Lower leg skin (tissue), 3 donors: ENCODE results near the gene IRF1.
"Not testable (repeated sequence)": the region's sequence is repeated elsewhere in the genome, so short reads cannot be mapped to it uniquely, and the experiment has no call there.

ENCODE experiments used
- POLR2A ChIP-seq, 2 donors: fragments of 450-650 bp; IDR thresholded peaks; one replicate each; pipeline ENCODE4 v1.6.1; 2016 to 2017; ENCODE audit warnings: antibody characterized with exemption in 2 of 2, mild to moderate bottlenecking in 1 of 2, moderate library complexity in 1 of 2
- TF ChIP-seq, protein P1 (sequence below), 3 donors: fragments of 450-650 bp; IDR thresholded peaks; one replicate each; pipeline ENCODE4 v1.5.1; 2016; ENCODE audit warnings: antibody characterized with exemption in 3 of 3, mild to moderate bottlenecking in 3 of 3, moderate library complexity in 2 of 3

DNA sequence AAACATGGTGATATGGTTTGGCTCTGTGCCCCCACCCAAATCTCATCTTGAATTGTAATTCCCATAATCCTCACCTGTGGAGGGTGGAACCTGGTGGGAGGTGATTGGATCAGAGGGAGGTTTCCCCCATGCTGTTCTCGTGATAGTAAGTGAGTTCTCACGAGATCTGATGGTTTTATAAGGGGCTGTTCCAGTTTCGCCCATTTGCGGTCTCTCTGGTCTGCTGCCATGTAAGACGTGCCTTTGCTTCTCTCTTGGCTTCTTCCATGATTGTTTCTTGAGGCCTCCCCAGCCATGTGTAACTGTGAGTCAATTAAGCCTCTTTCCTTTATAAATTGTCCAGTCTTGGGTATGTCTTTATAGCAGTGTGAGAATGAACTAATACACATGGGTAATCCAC is 34.3 kb upstream of the IRF1 start:
- TF ChIP-seq, protein P1, sequence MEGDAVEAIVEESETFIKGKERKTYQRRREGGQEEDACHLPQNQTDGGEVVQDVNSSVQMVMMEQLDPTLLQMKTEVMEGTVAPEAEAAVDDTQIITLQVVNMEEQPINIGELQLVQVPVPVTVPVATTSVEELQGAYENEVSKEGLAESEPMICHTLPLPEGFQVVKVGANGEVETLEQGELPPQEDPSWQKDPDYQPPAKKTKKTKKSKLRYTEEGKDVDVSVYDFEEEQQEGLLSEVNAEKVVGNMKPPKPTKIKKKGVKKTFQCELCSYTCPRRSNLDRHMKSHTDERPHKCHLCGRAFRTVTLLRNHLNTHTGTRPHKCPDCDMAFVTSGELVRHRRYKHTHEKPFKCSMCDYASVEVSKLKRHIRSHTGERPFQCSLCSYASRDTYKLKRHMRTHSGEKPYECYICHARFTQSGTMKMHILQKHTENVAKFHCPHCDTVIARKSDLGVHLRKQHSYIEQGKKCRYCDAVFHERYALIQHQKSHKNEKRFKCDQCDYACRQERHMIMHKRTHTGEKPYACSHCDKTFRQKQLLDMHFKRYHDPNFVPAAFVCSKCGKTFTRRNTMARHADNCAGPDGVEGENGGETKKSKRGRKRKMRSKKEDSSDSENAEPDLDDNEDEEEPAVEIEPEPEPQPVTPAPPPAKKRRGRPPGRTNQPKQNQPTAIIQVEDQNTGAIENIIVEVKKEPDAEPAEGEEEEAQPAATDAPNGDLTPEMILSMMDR (IDR thresholded peaks at IDR 0.05): not testable (repeated sequence)
- not testable (repeated sequence) for TF ChIP-seq POLR2A (IDR thresholded peaks at IDR 0.05)
